Activated CD4-positive, alpha-beta T cell treated with anti-CD3 and anti-CD28 coated beads, Interleukin-2, amount 50 U/mL, for 1 hour (primary cell): ENCODE data around the gene PIK3CB.
"Not testable (repeated sequence)": the region's sequence is repeated elsewhere in the genome, so short reads cannot be mapped to it uniquely, and the experiment has no call there.

Experiments
- DNase-seq: peaks from one replicate; pipeline ENCODE4 v3.0.0-alpha.2; 2020

PIK3CB gene

GRCh38 chr3:138675393-138675792, 159.3 kb downstream of the PIK3CB start:
- no peak for DNase-seq

GRCh38 chr3:138673641-138674530, 160.8 kb downstream of the PIK3CB start:
- no peak for DNase-seq

DNA sequence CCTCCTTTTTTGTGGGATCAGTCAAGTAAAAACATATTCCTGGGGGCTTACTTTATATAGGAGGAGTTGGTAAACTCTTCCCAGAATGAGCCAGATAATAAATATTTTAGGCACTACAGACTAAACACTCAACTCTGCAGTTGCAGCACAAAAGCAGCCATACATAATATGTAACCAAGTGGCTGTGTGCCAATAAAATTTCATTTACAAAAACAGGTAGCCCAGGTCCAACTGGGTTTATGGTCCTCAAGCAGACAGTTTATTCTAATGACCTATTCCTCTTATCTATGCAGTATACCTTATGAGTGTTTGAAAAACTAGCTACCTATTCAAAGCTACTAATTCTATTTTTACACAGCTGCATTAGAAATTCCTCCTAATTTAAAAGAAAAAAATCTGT, 164.3 kb downstream of the PIK3CB start:
- no peak for DNase-seq

- DNase-seq, result no peak
Observed at GRCh38 chr3:138668107-138668506, 166.6 kb downstream of the PIK3CB start.

DNA sequence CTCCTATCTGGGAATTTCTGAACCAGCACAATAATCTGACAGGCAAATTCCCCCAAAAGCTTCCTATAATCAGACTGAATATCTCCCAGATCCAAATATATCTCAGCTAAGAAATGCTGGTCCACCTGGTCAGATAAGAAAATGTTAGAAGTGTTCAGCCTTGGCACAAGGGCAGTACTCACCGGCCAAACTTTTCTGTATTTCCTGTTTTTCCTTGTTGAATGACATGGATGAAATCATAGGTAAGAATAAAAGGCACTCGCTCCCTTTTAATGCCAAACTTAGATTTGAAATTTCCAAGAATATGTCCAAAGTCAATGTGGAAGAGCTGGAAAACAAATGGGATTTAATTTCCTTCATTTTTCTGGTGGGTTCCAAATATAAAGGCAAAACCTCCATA, 177.2 kb downstream of the PIK3CB start:
- no peak for DNase-seq

DNA sequence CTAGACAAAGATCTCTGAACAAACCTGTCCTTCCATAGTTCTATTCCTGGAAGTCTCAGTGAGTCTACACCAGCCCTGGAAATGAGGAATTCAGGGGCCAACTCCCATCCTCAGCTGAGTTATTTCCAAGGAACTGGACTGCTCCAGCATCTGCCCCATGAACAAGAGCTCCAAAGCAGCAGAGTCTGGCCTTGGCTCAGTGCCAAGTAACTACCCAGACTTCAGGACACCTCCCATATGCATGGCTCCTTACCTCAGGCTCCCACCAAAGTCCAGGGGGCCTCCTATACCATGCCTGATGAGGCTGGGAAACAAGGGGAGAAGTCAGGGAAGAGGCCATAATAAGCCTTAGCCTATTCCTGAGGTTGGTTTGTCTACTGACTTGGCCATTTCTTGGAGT, 181.2 kb downstream of the PIK3CB start:
- peak; percentile 3 for DNase-seq

DNA sequence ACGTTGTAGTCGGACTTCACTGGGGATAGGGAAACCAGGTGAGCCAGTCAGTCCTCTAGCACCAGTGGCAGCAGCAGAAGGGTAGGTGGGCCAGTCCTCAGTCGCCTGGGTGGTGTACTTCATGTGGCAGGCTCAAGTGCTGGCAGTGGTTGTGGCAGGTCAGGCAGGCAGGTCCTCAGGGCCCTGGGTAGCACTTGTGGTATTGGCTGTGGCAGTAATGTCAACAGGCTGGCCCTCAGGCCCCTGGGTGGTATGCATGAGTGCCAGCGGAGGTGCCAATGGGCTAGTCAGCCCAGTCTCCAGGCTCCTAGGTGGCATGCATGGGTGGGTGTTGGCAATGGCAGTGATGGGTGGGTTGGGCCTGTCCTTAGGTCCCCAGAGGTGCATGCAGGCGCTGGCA, 185.6 kb downstream of the PIK3CB start:
- DNase-seq, result no peak

- no peak for DNase-seq
Observed at GRCh38 chr3:138646513-138646912, 188.2 kb downstream of the PIK3CB start.

DNA sequence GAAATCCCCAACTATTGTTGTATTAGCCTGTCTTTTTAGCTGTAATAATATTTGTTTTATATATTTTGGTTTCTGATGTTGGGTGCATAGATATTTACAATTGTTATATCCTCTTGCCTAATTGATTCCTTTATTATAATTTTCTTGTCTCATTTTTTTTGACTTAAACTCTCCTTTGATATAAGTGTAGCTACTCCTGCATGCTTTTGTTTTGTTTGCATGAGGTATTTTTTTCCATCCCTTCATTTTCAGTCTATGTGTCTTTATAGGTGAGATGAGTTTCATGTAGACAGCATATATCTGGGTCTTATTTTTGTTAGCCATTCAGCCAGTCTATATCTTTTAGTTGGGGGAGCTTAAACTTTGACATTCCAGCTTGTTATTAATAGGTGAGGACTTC, 188.7 kb downstream of the PIK3CB start:
- DNase-seq, result no peak

GRCh38 chr3:138642927-138643253, 191.8 kb downstream of the PIK3CB start:
- DNase-seq, result no peak

GRCh38 chr3:138642226-138642926, 192.4 kb downstream of the PIK3CB start:
- no peak for DNase-seq

DNA sequence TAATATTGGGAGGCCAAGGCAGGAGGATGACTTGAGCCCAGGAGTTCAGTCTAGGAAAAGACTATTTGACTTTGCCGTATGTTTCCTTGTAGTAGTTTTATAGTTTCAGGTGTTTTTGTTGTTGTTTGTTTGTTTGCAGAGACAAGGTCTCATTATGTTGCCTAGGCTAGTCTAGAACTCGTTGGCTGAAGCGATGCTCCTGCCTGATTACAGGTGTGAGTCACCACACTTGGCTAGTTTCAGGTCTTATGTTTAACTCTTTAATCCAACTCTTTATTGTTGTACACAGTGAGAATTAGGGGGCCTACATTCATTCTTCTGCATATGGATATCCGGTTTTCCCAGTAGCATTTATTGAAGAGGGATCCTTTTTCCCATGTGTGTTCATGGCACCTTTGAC, 194.2 kb downstream of the PIK3CB start:
- DNase-seq, result no peak

- no peak for DNase-seq
Observed at GRCh38 chr3:138638641-138639040, 196.1 kb downstream of the PIK3CB start.

- no peak for DNase-seq
Observed at GRCh38 chr3:138629526-138629925, 205.2 kb downstream of the PIK3CB start.

GRCh38 chr3:138625707-138626365, 208.9 kb downstream of the PIK3CB start:
- DNase-seq, result no peak

DNA sequence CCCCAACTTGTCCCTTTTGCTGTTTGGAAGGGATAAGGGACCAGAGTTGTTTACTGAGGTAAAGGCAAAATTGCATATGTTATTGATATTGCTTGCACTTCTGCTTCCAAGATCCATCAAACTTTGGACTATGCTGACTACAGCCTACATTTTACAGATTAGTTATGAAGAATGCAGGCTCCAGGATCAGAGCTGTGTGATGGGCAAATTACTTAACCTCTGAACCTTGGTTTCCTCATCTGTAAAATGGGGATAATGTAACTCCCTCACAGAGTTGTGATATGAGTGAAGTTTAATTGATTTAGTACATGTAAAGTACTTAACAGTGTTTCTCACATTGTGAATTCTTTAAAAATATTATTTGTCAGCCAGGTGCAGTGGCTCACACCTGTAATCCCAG, 210.2 kb downstream of the PIK3CB start:
- no peak for DNase-seq

GRCh38 chr3:138620431-138620830, 214.3 kb downstream of the PIK3CB start:
- DNase-seq, result no peak

GRCh38 chr3:138615462-138615861, 219.3 kb downstream of the PIK3CB start:
- DNase-seq, result no peak

DNA sequence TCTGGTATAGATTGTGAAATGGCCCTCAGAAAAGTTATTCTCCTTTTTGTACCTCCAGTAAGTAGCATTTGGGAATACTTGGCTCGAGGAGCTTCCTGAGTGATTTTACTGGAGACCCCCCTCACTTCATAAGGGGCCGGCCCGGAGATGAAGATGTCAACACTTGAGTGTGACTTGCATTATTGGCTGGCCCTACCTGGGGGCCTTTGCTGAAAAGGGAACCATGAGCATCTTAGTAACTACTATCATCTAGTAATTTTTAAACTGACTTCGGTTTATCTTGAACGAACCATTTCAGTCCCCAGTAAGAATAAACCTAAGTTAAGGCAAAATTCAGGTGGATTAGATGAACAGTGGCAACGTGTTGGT, 224.8 kb downstream of the PIK3CB start:
- no peak for DNase-seq

GRCh38 chr3:138608322-138609135, 226.2 kb downstream of the PIK3CB start, which contains the start of gene FAIM:
FAIM (plus strand) TSS chr3:138608771; CDS start chr3:138619727, 10,956 bp downstream.
- DNase-seq, result peak; percentile 61

DNA sequence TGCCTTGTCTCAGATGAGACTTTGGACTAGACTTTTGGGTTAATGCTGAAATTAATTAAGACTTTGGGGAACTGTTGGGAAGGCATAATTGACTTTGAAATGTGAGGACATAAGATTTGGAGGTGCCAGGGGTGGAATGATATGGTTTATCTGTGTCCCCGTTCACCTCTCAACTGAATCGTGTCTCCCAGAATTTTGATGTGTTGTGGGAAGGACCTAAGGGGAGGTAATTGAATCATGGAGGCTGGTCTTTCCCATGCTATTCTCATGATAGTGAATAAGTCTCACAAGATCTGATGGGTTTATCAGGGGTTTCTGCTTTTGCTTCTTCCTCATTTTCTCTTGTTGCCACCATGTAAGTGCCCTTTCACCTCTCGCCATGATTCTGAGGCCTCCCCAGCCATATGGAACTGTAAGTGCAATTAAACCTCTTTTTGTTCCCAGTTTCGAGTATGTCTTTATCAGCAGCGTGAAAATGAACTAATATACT, 230.6 kb downstream of the PIK3CB start:
- DNase-seq, result not testable (repeated sequence)
